WTC11 (cell line): ENCODE measurements around the gene FBXO31. TPM values are rescaled to one million over a fixed set of nuclear protein-coding genes. Genes with fewer than 3 reads are reported as not detected.

ENCODE experiments used
- ATAC-seq: fragments of 200-7000 bp; cut with Tn5 transposase; 2 replicates; pipeline ENCODE4 v1.10.0; 2021; ENCODE audit warnings: mild to moderate bottlenecking, moderate library complexity
- CTCF ChIA-PET: fragments of 300-600 bp; sonication (Branson Sonifier 250); formaldehyde crosslinking; loops from one replicate; lab custom pipeline; 2021; ENCODE audit warnings: antibody characterized with exemption; lab: Charles Lee
- POLR2A ChIA-PET: fragments of 350-600 bp; sonication (Branson Sonifier 250); formaldehyde crosslinking; loops from one replicate; lab custom pipeline; 2021; ENCODE audit warnings: antibody characterized with exemption; lab: Charles Lee
- DNase-seq: peaks from one replicate; pipeline ENCODE4 v3.0.0; 2021; ENCODE audit warnings: low spot score
- H3K27ac Mint-ChIP-seq: 2 replicates; pipeline ENCODE4 v1.8.0; 2021; ENCODE audit warnings: mixed read lengths
- H3K27me3 Mint-ChIP-seq: 2 replicates; pipeline ENCODE4 v1.8.0; 2021; ENCODE audit warnings: low read depth, mild to moderate bottlenecking, moderate library complexity, mixed read lengths
- H3K36me3 Mint-ChIP-seq: 2 replicates; pipeline ENCODE4 v1.8.0; 2021; ENCODE audit warnings: mixed read lengths
- H3K4me1 Mint-ChIP-seq: 2 replicates; pipeline ENCODE4 v1.8.0; 2022; ENCODE audit warnings: mixed read lengths
- H3K4me3 Mint-ChIP-seq: 2 replicates; pipeline ENCODE4 v1.8.0; 2021; ENCODE audit warnings: mild to moderate bottlenecking, moderate library complexity, mixed read lengths
- H3K9me3 Mint-ChIP-seq: 2 replicates; pipeline ENCODE4 v1.8.0; 2021; ENCODE audit warnings: mixed read lengths
- AR ChIP-seq: fragments of 250-450 bp; sonication (Bioruptor Pico); IDR thresholded peaks from 2 replicates; pipeline ENCODE4 v1.9.0; 2021; ENCODE audit warnings: mild to moderate bottlenecking
- ATF2 ChIP-seq: sonication (generic); formaldehyde crosslinking; IDR thresholded peaks from 2 replicates; pipeline ENCODE4 v1.8.1; 2022; ENCODE audit warnings: low read depth, missing genetic modification reagents, borderline replicate concordance
- E2F4 ChIP-seq: sonication (generic); formaldehyde crosslinking; IDR thresholded peaks from 2 replicates; pipeline ENCODE4 v1.8.1; 2022; ENCODE audit warnings: low read depth, mild to moderate bottlenecking, moderate library complexity, missing genetic modification reagents, borderline replicate concordance
- E2F5 ChIP-seq: sonication (generic); formaldehyde crosslinking; IDR thresholded peaks from 2 replicates; pipeline ENCODE4 v1.8.1; 2022; ENCODE audit warnings: mild to moderate bottlenecking, moderate library complexity, missing genetic modification reagents
- ETV6 ChIP-seq: sonication (generic); formaldehyde crosslinking; IDR thresholded peaks from 2 replicates; pipeline ENCODE4 v1.8.1; 2022; ENCODE audit warnings: mild to moderate bottlenecking, missing genetic modification reagents
- FOXP4 ChIP-seq: sonication (generic); formaldehyde crosslinking; IDR thresholded peaks from 2 replicates; pipeline ENCODE4 v1.8.0; 2022; ENCODE audit warnings: mild to moderate bottlenecking, missing genetic modification reagents
- GTF2I ChIP-seq: fragments of 250-450 bp; sonication (Bioruptor Pico); conservative IDR thresholded peaks from 2 replicates; pipeline ENCODE4 v1.4.0; 2021; ENCODE audit warnings: mild to moderate bottlenecking
- MAX ChIP-seq: sonication (generic); formaldehyde crosslinking; IDR thresholded peaks from 2 replicates; pipeline ENCODE4 v1.8.0; 2022; ENCODE audit warnings: mild to moderate bottlenecking, missing genetic modification reagents
- NFYB ChIP-seq: sonication (generic); formaldehyde crosslinking; conservative IDR thresholded peaks from 2 replicates; pipeline ENCODE4 v1.8.0; 2022; ENCODE audit warnings: low read depth, missing genetic modification reagents
- NR2C2 ChIP-seq: sonication (generic); formaldehyde crosslinking; IDR thresholded peaks from 2 replicates; pipeline ENCODE4 v1.8.0; 2022; ENCODE audit warnings: mild to moderate bottlenecking, missing genetic modification reagents
- OVOL2 ChIP-seq: fragments of 250-450 bp; sonication (Bioruptor Pico); IDR thresholded peaks from 2 replicates; pipeline ENCODE4 v1.9.0; 2021; ENCODE audit warnings: mild to moderate bottlenecking, borderline replicate concordance
- PRDM15 ChIP-seq: sonication (generic); formaldehyde crosslinking; IDR thresholded peaks from 2 replicates; pipeline ENCODE4 v1.8.0; 2022; ENCODE audit warnings: missing genetic modification reagents
- PREB ChIP-seq: sonication (generic); formaldehyde crosslinking; IDR thresholded peaks from 2 replicates; pipeline ENCODE4 v1.8.1; 2022; ENCODE audit warnings: mild to moderate bottlenecking, missing genetic modification reagents, moderate library complexity, borderline replicate concordance
- TP53 ChIP-seq: sonication (generic); formaldehyde crosslinking; IDR thresholded peaks from 2 replicates; pipeline ENCODE4 v1.8.1; 2023; ENCODE audit warnings: mild to moderate bottlenecking, missing genetic modification reagents
- ZNF219 ChIP-seq: sonication (generic); formaldehyde crosslinking; IDR thresholded peaks from 2 replicates; pipeline ENCODE4 v1.8.0; 2023; ENCODE audit warnings: missing genetic modification reagents, mild to moderate bottlenecking, borderline replicate concordance
- ZNF317 ChIP-seq: sonication (generic); formaldehyde crosslinking; IDR thresholded peaks from 2 replicates; pipeline ENCODE4 v1.8.1; 2023; ENCODE audit warnings: low read depth, mild to moderate bottlenecking, moderate library complexity, missing genetic modification reagents, borderline replicate concordance
- ZNF671 ChIP-seq: fragments of 250-450 bp; sonication (Bioruptor Pico); IDR thresholded peaks from 2 replicates; pipeline ENCODE4 v1.8.0; 2021; ENCODE audit warnings: mild to moderate bottlenecking
- ZSCAN18 ChIP-seq: fragments of 250-450 bp; sonication (Bioruptor Pico); IDR thresholded peaks from 2 replicates; pipeline ENCODE4 v2.1.2; 2022; ENCODE audit warnings: mild to moderate bottlenecking, moderate library complexity
- total RNA-seq: library from RNA; stranded (reverse); gene quantifications from 3 replicates; pipeline ENCODE4 v1.2.3, GENCODE V29; 2021

FBXO31 gene
- total RNA-seq, 1 experiment from 2014 or later: 22.6 TPM

GRCh38 chr16:87342504-87342903 is 41.1 kb downstream of the FBXO31 start (continued):
- TF ChIP-seq NR2C2: no peak

GRCh38 chr16:87340198-87340597 is 43.4 kb downstream of the FBXO31 start:
- Mint-ChIP-seq H3K4me3 (no peak overlapping the region), H3K4me1 (peaks cover 7% of the 10 kb centered on the region), H3K9me3 (no peaks in the 10 kb centered on the region), H3K36me3 (peaks cover 16% of the 10 kb centered on the region), H3K27me3 (no peaks in the 10 kb centered on the region), H3K27ac (no peak overlapping the region)
- TF ChIP-seq ATF2 (CRISPR knock-in tag) (no peak), PREB (CRISPR knock-in tag) (no peak), PRDM15 (CRISPR knock-in tag) (no peak), AR (CRISPR knock-in tag) (no peak), MAX (CRISPR knock-in tag) (no peak), OVOL2 (no peak), E2F4 (CRISPR knock-in tag) (no peak), NR2C2 (no peak), ZSCAN18 (CRISPR knock-in tag) (no peak), GTF2I (CRISPR knock-in tag) (no peak), ZNF671 (CRISPR knock-in tag) (no peak), ETV6 (CRISPR knock-in tag) (no peak), E2F5 (CRISPR knock-in tag) (no peak), FOXP4 (CRISPR knock-in tag) (no peak), ZNF219 (CRISPR knock-in tag) (no peak), TP53 (CRISPR knock-in tag) (no peak), NFYB (no peak), ZNF317 (no peak)
- ChIA-PET CTCF (no interaction called here), POLR2A (no interaction called here)
- ATAC-seq: no peak
- DNase-seq: no peak
